PC-3 (cell line): ENCODE measurements around the gene GRHPR.

Experiments
- CTCF ChIP-seq: fragments of 300-600 bp; sonication (generic); conservative IDR thresholded peaks from 2 replicates; pipeline ENCODE4 v1.5.1; 2017; ENCODE audit warnings: antibody characterized with exemption, low read depth, mild to moderate bottlenecking, low read length
- EZH2 ChIP-seq: fragments of 300-600 bp; sonication (generic); IDR thresholded peaks from one replicate; pipeline ENCODE4 v1.6.1; 2017; ENCODE audit warnings: antibody characterized with exemption, mild to moderate bottlenecking, low read length; ENCODE audit not compliant: unreplicated experiment
- EZH2phosphoT487 ChIP-seq: fragments of 300-600 bp; sonication (generic); IDR thresholded peaks from 2 replicates; pipeline ENCODE4 v1.6.1; 2018; ENCODE audit warnings: mild to moderate bottlenecking, antibody characterized with exemption, low read length, borderline replicate concordance

GRCh38 chr9:37419204-37419603 lies 3.3 kb upstream of the GRHPR start:
- TF ChIP-seq CTCF (no peak), EZH2 (no peak), EZH2phosphoT487 (no peak)
